GM12875 (cell line): Measurements from ENCODE around the gene TET2.

Experiments
- H3K4me3 ChIP-seq: one replicate; pipeline ENCODE4 v1.5.1; 2011; ENCODE audit warnings: low read depth, low read length, control low read depth
- TF ChIP-seq, protein P1 (sequence below): IDR thresholded peaks from 2 replicates; pipeline ENCODE4 v1.5.1; 2011; ENCODE audit warnings: low read depth, mild to moderate bottlenecking, control low read depth, inconsistent platforms, low read length, moderate library complexity, borderline replicate concordance; ENCODE audit not compliant: insufficient read depth

TET2 gene

GRCh38 chr4:105272002-105272401 is 125.3 kb downstream of the TET2 start:
- TF ChIP-seq, protein P1, sequence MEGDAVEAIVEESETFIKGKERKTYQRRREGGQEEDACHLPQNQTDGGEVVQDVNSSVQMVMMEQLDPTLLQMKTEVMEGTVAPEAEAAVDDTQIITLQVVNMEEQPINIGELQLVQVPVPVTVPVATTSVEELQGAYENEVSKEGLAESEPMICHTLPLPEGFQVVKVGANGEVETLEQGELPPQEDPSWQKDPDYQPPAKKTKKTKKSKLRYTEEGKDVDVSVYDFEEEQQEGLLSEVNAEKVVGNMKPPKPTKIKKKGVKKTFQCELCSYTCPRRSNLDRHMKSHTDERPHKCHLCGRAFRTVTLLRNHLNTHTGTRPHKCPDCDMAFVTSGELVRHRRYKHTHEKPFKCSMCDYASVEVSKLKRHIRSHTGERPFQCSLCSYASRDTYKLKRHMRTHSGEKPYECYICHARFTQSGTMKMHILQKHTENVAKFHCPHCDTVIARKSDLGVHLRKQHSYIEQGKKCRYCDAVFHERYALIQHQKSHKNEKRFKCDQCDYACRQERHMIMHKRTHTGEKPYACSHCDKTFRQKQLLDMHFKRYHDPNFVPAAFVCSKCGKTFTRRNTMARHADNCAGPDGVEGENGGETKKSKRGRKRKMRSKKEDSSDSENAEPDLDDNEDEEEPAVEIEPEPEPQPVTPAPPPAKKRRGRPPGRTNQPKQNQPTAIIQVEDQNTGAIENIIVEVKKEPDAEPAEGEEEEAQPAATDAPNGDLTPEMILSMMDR = no peak
- H3K4me3 ChIP-seq = no peak overlapping the region

DNA sequence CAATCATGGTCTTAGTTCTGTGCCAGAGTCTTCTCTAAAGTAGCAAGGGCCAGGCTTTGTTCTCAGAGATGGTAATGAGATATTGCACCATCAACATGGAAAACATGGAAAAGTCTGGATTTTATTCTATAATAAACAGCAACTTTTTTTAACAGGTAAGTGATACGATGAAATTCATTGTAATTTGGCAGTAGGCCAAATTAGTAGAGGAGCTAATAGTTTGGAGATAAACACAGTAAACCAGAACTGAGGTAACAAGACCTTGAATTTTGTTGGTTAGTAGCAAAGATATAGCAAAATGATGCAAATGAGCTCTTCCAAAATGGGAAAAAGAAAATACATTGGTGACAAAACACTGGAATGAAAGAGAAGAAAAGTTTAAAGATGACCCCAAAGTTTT is 126.6 kb downstream of the TET2 start:
- H3K4me3 ChIP-seq = no peak overlapping the region
- TF ChIP-seq, protein P1 = no peak

GRCh38 chr4:105274090-105274489 is 127.4 kb downstream of the TET2 start:
- no peak overlapping the region for H3K4me3 ChIP-seq
- TF ChIP-seq, protein P1 = no peak

- no peak overlapping the region for H3K4me3 ChIP-seq
- TF ChIP-seq, protein P1 = no peak
Measured at GRCh38 chr4:105274504-105274903, 127.8 kb downstream of the TET2 start.

DNA sequence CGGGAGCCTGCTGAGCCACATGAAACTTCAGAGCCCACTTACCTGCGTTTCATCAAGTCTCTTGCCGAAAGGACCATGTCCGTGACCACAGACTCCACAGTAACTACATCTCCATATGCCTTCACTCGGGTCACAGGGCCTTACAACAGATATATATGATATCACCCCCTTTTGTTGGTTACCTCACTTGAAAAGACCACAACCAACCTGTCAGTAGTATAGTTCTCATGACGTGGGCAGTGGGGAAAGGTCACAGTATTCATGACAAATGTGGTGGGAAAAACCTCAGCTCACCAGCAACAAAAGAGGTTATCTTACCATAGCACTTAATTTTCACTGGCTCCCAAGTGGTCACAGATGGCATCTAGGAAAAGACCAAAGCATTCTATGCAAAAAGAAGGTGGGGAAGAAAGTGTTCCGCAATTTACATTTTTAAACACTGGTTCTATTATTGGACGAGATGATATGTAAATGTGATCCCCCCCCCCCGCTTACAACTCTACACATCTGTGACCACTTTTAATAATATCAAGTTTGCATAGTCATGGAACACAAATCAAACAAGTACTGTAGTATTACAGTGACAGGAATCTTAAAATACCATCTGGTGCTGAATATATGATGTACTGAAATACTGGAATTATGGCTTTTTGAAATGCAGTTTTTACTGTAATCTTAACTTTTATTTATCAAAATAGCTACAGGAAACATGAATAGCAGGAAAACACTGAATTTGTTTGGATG is 129.9 kb downstream of the TET2 start:
- no peak overlapping the region for H3K4me3 ChIP-seq
- TF ChIP-seq, protein P1 = no peak

DNA sequence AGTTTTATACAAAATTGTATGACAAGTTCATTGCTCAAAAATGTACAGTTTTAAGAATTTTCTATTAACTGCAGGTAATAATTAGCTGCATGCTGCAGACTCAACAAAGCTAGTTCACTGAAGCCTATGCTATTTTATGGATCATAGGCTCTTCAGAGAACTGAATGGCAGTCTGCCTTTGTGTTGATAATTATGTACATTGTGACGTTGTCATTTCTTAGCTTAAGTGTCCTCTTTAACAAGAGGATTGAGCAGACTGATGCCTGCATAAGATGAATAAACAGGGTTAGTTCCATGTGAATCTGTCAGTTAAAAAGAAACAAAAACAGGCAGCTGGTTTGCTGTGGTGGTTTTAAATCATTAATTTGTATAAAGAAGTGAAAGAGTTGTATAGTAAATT is 131.0 kb downstream of the TET2 start:
- TF ChIP-seq, protein P1 = no peak
- H3K4me3 ChIP-seq = no peak overlapping the region

DNA sequence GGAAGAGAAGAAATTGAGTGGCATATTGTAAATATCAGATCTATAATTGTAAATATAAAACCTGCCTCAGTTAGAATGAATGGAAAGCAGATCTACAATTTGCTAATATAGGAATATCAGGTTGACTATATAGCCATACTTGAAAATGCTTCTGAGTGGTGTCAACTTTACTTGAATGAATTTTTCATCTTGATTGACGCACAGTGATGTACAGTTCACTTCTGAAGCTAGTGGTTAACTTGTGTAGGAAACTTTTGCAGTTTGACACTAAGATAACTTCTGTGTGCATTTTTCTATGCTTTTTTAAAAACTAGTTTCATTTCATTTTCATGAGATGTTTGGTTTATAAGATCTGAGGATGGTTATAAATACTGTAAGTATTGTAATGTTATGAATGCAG is 132.6 kb downstream of the TET2 start:
- TF ChIP-seq, protein P1 = no peak
- no peak overlapping the region for H3K4me3 ChIP-seq
